GM12872 (cell line): ENCODE data around the gene FIGNL2.

Experiments
- TF ChIP-seq, protein P1 (sequence below): IDR thresholded peaks from 3 replicates; pipeline ENCODE4 v1.5.1; 2011; ENCODE audit warnings: low read depth, mild to moderate bottlenecking, low read length, moderate library complexity; ENCODE audit not compliant: insufficient read depth

The FIGNL2 gene

GRCh38 chr12:51890511-51891171 is 42.1 kb upstream of the FIGNL2 start:
- TF ChIP-seq, protein P1, sequence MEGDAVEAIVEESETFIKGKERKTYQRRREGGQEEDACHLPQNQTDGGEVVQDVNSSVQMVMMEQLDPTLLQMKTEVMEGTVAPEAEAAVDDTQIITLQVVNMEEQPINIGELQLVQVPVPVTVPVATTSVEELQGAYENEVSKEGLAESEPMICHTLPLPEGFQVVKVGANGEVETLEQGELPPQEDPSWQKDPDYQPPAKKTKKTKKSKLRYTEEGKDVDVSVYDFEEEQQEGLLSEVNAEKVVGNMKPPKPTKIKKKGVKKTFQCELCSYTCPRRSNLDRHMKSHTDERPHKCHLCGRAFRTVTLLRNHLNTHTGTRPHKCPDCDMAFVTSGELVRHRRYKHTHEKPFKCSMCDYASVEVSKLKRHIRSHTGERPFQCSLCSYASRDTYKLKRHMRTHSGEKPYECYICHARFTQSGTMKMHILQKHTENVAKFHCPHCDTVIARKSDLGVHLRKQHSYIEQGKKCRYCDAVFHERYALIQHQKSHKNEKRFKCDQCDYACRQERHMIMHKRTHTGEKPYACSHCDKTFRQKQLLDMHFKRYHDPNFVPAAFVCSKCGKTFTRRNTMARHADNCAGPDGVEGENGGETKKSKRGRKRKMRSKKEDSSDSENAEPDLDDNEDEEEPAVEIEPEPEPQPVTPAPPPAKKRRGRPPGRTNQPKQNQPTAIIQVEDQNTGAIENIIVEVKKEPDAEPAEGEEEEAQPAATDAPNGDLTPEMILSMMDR: no peak

- TF ChIP-seq, protein P1: no peak
These were observed 41.6 kb upstream of the FIGNL2 start for GRCh38 chr12:51890133-51890464.

DNA sequence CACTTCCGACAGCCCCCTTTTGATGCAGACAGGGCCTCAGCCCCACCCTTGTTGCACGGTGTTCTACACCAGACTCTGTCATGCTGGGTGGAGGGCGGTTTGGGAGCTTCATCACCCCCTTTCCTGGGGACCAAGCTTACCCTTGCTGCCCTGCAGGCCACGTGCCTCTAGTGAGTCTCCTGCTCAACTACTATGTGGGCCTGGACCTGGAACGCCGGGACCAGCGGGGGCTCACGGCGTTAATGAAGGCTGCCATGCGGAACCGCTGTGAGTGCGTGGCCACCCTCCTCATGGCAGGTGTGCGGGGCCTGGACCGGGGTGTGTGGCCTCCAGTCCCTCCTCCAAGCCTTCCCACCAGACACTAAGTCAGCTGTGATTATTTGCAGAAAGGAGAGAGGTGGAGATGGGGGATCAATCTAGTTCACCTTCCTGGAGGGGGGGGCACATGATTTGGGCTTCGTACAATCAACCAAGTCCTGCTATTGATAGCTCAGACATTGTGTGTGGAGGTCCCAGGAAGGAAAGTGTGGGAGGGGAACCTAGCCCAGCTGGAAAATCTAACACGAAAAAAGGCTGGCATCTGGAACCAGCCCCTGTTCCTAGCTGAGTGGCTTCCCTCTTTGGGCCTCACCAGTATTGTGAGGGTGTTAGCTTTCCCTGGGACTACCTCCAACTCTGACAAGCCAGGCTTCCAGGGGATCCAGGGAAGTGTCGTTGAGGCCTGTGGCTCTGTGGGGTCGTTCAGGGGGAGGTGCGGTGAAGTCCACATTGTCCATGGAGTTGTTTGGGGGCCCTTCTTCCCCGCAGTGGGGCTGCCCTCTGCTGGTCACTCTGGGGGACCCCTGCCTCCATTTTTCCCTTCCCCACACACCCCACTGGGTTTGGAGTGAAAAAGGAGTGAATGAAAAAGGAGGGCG is 41.0 kb upstream of the FIGNL2 start:
- TF ChIP-seq, protein P1: 0 out of 3 replicates have a peak, but pooled peaks have one; percentile 10

DNA sequence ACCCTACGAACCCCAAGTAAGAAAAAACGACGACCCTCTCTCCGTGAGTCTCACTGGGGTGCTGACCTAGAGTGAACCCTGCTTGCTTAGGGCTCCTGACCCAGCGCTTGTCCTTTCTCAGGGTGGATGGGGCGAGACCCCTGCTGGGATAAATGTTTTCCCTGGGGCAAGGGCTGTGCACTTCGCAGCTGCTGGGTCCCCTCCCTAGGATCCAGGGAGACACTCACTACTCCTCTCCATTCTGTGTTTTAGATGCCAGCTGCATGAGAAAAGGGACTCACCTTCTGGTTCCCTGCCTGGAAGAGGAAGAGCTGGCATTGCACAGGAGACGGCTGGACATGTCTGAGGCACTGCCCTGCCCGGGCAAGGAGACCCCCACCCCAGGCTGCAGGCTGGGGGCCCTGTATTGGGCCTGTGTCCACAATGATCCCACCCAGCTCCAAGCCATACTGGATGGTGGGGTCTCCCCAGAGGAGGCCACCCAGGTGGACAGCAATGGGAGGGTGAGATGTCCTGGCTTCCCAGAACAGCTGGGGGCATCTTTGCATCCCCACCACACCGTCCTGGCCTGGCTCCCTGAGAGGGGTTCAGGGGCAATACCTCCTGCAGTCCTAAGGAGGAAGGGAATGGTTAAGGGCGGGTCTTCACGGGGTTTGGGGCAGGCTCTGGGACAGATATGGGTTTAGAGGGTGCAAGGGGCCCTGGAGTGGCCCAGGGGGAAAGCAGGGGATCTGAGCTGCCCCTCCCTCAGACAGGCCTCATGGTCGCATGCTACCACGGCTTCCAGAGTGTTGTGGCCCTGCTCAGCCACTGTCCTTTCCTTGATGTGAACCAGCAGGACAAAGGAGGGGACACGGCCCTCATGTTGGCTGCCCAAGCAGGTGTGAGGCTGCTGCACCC is 40.0 kb upstream of the FIGNL2 start:
- TF ChIP-seq, protein P1: no peak

DNA sequence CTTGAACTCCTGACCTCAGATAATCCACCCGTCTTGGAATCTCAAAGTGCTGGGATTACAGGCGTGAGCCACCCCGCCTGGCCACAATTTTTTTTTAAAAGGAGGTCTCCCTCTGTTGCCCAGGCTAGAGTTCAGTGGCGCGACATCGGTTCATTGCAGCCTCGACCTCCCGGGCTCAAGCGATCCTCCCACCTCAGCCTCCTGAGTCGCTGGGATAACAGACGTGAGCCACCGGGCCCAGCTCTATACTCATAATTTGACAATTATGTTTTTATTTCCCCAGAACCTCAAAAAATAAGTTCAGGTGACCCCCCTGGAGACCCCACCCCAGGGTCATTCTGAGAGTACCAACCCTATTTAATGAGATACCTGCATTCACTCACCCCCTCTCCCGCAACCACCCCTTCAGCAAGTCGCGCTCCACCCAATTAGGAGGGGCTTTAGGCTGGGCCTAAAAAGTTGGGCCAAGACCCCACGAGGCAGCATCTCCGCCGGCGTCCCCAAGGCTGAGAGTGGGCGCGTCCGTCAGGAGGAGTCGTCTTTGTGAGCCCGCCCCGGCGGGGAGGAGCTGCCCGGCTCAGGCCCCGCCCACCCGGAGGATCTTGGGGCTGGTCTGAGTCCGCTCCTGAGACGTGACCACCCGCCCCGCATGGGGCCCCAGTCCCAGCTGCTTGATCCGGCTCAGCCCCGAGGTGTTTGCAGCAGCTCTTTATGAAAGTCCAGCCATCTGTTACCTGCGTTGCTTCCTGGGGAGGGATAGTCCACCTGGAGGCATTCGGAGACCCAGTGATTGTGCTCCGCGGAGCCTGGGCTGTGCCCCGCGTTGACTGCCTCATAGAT is 39.2 kb upstream of the FIGNL2 start, which contains the start of gene ANKRD33:
Gene ANKRD33 (plus strand): TSS at position 628 of the 840 bp plus-strand sequence. CDS start 84 bp downstream, at position 712.
- TF ChIP-seq, protein P1: no peak

GRCh38 chr12:51886021-51886710 is 37.6 kb upstream of the FIGNL2 start:
- TF ChIP-seq, protein P1: no peak
